ENCODE data around the gene SRP14. TPM values are rescaled to one million over a fixed set of nuclear protein-coding genes. Genes with fewer than 3 reads are reported as not detected.

The SRP14 gene
- total RNA-seq, 3 donors from 2014 or later, result 131 to 154 (median 142) TPM

- DNase-seq, result no peak
Observed at GRCh38 chr15:40059821-40060220, 20.8 kb upstream of the SRP14 start.

DNA sequence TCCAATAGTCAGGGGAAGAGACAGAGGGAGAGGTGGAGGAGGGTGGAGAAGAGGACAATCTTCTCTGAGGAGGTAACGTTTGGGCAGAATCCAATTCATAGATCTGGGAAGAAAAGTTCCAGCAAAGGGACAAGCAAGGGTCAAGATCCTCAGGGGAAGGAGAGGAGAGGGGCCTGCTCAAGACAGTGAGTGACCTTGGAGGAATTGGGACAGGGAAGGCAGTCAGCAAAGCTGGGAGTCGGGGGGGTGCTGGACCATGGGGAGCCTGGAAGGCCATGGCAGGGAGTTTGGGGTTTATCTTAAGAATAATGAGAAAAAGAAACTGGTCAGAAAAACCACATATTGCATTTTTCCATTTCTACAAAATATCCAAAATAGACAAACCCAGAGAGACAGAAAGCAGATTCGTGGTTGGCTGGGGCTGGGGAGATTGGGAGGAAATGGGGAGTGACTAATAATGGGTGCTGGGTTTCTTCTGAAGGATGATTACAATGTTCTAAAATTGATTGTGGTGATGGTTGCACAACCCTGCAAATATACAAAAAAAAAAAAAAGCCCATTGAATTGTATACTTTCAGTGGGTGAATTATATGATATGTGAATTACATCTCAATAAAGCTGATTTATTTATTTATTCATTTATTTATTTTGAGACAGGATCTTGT is 19.6 kb upstream of the SRP14 start:
- intact Hi-C loops (cut with DNase I, micrococcal nuclease), result no loop called here
- Histone ChIP-seq H3K4me1 (ENCODE audit: low read depth) (peaks cover 25% of the 10 kb centered on the region), H3K36me3 (ENCODE audit: low read depth) (no peaks in the 10 kb centered on the region), H3K9me3 (no peaks in the 10 kb centered on the region), H3K4me3 (no peak overlapping the region)
- ATAC-seq, result no peak
- no peak for DNase-seq
- TF ChIP-seq CTCF (IDR thresholded peaks at IDR 0.05), result no peak

More at GRCh38 chr15:40059821-40060220, 20.8 kb upstream of the SRP14 start:
- no peaks in the 10 kb centered on the region for H3K36me3 ChIP-seq (ENCODE audit: low read depth)
- no peak overlapping the region for H3K4me3 ChIP-seq
- intact Hi-C loops (cut with DNase I, micrococcal nuclease), result no loop called here
- peaks cover 13% of the 10 kb centered on the region for H3K4me1 ChIP-seq (ENCODE audit: low read depth)
- ATAC-seq, result no peak
- no peak for TF ChIP-seq CTCF (IDR thresholded peaks at IDR 0.05)
- no peaks in the 10 kb centered on the region for H3K9me3 ChIP-seq

- H3K4me1 ChIP-seq (ENCODE audit: low read depth), result peaks cover 38% of the 10 kb centered on the region
- no peaks in the 10 kb centered on the region for H3K36me3 ChIP-seq (ENCODE audit: low read depth)
- DNase-seq, result peak in 1 of 3 donors; percentile 52
- intact Hi-C loops (cut with DNase I, micrococcal nuclease), result no loop called here
- no peak overlapping the region for H3K4me3 ChIP-seq
- no peak for TF ChIP-seq CTCF (IDR thresholded peaks at IDR 0.05)
- no peak for ATAC-seq
- no peaks in the 10 kb centered on the region for H3K9me3 ChIP-seq
Observed at GRCh38 chr15:40055576-40056293, 16.8 kb upstream of the SRP14 start.

GRCh38 chr15:40054855-40055575 is 16.0 kb upstream of the SRP14 start:
- peak in 2 of 3 donors; percentile 67 to 81 for DNase-seq

DNA sequence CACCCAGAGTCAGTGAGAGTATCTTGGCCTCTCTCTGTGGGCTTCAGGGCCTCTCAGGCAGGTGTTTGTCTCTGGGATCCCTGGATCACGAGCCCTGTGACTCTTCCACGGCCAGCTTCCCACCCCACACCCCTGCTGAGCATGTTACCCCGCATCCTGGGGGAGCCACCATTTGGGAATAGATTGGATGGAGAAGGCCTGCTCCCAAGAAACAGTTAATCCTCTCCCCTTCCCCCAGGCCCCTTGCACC is 15.5 kb upstream of the SRP14 start:
- DNase-seq, result no peak
- H3K4me1 ChIP-seq (ENCODE audit: low read depth), result peaks cover 38% of the 10 kb centered on the region

More at GRCh38 chr15:40054855-40055575, 16.0 kb upstream of the SRP14 start:
- H3K36me3 ChIP-seq (ENCODE audit: low read depth), result no peaks in the 10 kb centered on the region
- ATAC-seq, result peak; percentile 34
- intact Hi-C loops (cut with DNase I, micrococcal nuclease), result no loop called here
- TF ChIP-seq CTCF (IDR thresholded peaks at IDR 0.05), result no peak
- H3K9me3 ChIP-seq, result no peaks in the 10 kb centered on the region
- no peak overlapping the region for H3K4me3 ChIP-seq
- H3K4me1 ChIP-seq (ENCODE audit: low read depth), result peaks cover 38% of the 10 kb centered on the region

More for the DNA sequence above, 15.5 kb upstream of the SRP14 start:
- ATAC-seq, result no peak
- Histone ChIP-seq H3K9me3 (no peaks in the 10 kb centered on the region), H3K4me3 (no peak overlapping the region), H3K36me3 (ENCODE audit: low read depth) (no peaks in the 10 kb centered on the region)
- no peak for TF ChIP-seq CTCF (IDR thresholded peaks at IDR 0.05)
- intact Hi-C loops (cut with DNase I, micrococcal nuclease), result no loop called here
